Smooth muscle cell (in vitro differentiated cells): ENCODE measurements around the gene CCDC32. TPM values are rescaled to one million over a fixed set of nuclear protein-coding genes. Genes with fewer than 3 reads are reported as not detected.

Source experiments
- DNase-seq: peaks from one replicate; lab custom pipeline; 2025; ENCODE audit not compliant: unreplicated experiment; lab: John Stamatoyannopoulos, UW
- H2AFZ ChIP-seq: fragments of 200-600 bp; sonication (generic); 2 replicates; pipeline ENCODE4 v1.6.0; 2016; ENCODE audit warnings: antibody characterized with exemption, low read depth, mild to moderate bottlenecking
- H3F3A ChIP-seq: fragments of 200-600 bp; sonication (generic); 2 replicates; pipeline ENCODE4 v1.6.0; 2017; ENCODE audit warnings: antibody characterized with exemption, low read depth
- H3K27ac ChIP-seq: fragments of 200-600 bp; sonication (generic); 2 replicates; pipeline ENCODE4 v1.5.1; 2016; ENCODE audit warnings: low read depth, mild to moderate bottlenecking
- H3K27me3 ChIP-seq: fragments of 200-600 bp; sonication (generic); 2 replicates; pipeline ENCODE4 v1.6.1; 2016; ENCODE audit warnings: low read depth, mild to moderate bottlenecking
- H3K36me3 ChIP-seq: fragments of 200-600 bp; sonication (generic); 2 replicates; pipeline ENCODE4 v1.5.1; 2016; ENCODE audit warnings: low read depth
- H3K4me1 ChIP-seq: fragments of 200-600 bp; sonication (generic); 2 replicates; pipeline ENCODE4 v1.5.1; 2016; ENCODE audit warnings: low read depth
- H3K4me2 ChIP-seq: fragments of 200-600 bp; sonication (generic); 2 replicates; pipeline ENCODE4 v1.6.0; 2016; ENCODE audit warnings: mild to moderate bottlenecking
- H3K4me3 ChIP-seq: fragments of 200-600 bp; sonication (generic); 2 replicates; pipeline ENCODE4 v1.5.1; 2016; ENCODE audit warnings: mild to moderate bottlenecking
- H3K79me2 ChIP-seq: fragments of 200-600 bp; sonication (generic); 2 replicates; pipeline ENCODE4 v1.6.0; 2016; ENCODE audit warnings: low read depth, mild to moderate bottlenecking
- H3K9ac ChIP-seq: fragments of 200-600 bp; sonication (generic); 2 replicates; pipeline ENCODE4 v1.6.0; 2016; ENCODE audit warnings: low read depth
- H3K9me3 ChIP-seq: fragments of 200-600 bp; sonication (generic); replicated peaks from 2 replicates; pipeline ENCODE4 v1.5.1; 2016; ENCODE audit warnings: low read depth
- H4K20me1 ChIP-seq: fragments of 200-600 bp; sonication (generic); 2 replicates; pipeline ENCODE4 v1.6.0; 2016; ENCODE audit warnings: low read depth
- CTCF ChIP-seq: fragments of 200-600 bp; sonication (generic); IDR thresholded peaks from 2 replicates; pipeline ENCODE4 v1.5.1; 2017; ENCODE audit warnings: borderline replicate concordance, mild to moderate bottlenecking, antibody characterized with exemption; ENCODE audit not compliant: insufficient read depth, poor library complexity, severe bottlenecking
- WGBS: methylation state at CpG from one replicate; pipeline ENCODE4 v1.1.7; 2016; ENCODE audit warnings: low lambda C conversion rate; 5-methylcytosine and 5-hydroxymethylcytosine counted together
- polyA plus RNA-seq: library from polyadenylated mRNA; unstranded; fragments of >200 nt; fragmentation: Nextera tagmentation; extraction: Ambion mirVana; gene quantifications from 2 replicates; pipeline ENCODE4 v1.2.1, GENCODE V29; 2016
- total RNA-seq: library from RNA; depleted of rRNA; stranded (reverse); fragments of >200 nt; gene quantifications from 2 replicates; pipeline ENCODE4 v1.2.3, GENCODE V29; 2014

The CCDC32 gene
- total and polyA plus RNA-seq, 2 experiments from 2014 or later: 16.2 to 20.6 TPM

GRCh38 chr15:40595219-40595618 is 30.4 kb upstream of the CCDC32 start:
- Histone ChIP-seq H4K20me1 (no peaks in the 10 kb centered on the region), H3K27ac (no peak overlapping the region), H3K79me2 (peaks cover 35% of the 10 kb centered on the region), H3K4me3 (peak overlapping the region; percentile 98), H3K36me3 (no peaks in the 10 kb centered on the region), H3K4me2 (peak overlapping the region; percentile 92), H3F3A (no peaks in the 10 kb centered on the region), H3K9me3 (no peaks in the 10 kb centered on the region), H2AFZ (peak overlapping the region; percentile 99), H3K9ac (peak overlapping the region; percentile 98), H3K4me1 (peaks cover 11% of the 10 kb centered on the region), H3K27me3 (no peaks in the 10 kb centered on the region)
- 50% methylated on average over 5 of the region's 5 CpGs for WGBS
- DNase-seq: no peak
- no peak for TF ChIP-seq CTCF

- H3K9ac ChIP-seq: peak overlapping the region; percentile 98
- H3K79me2 ChIP-seq: peaks cover 35% of the 10 kb centered on the region
- H3F3A ChIP-seq: no peaks in the 10 kb centered on the region
- H3K4me3 ChIP-seq: peak overlapping the region; percentile 98
- H3K4me1 ChIP-seq: peaks cover 11% of the 10 kb centered on the region
- DNase-seq: no peak
- H3K27ac ChIP-seq: peak overlapping the region; percentile 97
- peak overlapping the region; percentile 99 for H2AFZ ChIP-seq
- no peaks in the 10 kb centered on the region for H3K9me3 ChIP-seq
- TF ChIP-seq CTCF: no peak
- WGBS: under 1% methylated on average over 25 of the region's 31 CpGs
- no peaks in the 10 kb centered on the region for H4K20me1 ChIP-seq
- H3K27me3 ChIP-seq: no peaks in the 10 kb centered on the region
- peak overlapping the region; percentile 92 for H3K4me2 ChIP-seq
- H3K36me3 ChIP-seq: no peaks in the 10 kb centered on the region
These were observed 29.6 kb upstream of the CCDC32 start for GRCh38 chr15:40594429-40594836.

GRCh38 chr15:40593588-40594428 is 29.0 kb upstream of the CCDC32 start, which contains the start of gene KNL1:
Gene KNL1, plus strand, starts transcription at chr15:40594249. Its CDS starts 8,683 bp downstream, at chr15:40602932.
- H2AFZ ChIP-seq: peak within 1 kb of the TSS; percentile 99
- H3K79me2 ChIP-seq: peaks cover 30% of the 10 kb centered on the region
- H3K36me3 ChIP-seq: no peaks in the 10 kb centered on the region
- peak within 1 kb of the TSS; percentile 97 for H3K27ac ChIP-seq
- H3K4me3 ChIP-seq: peak within 1 kb of the TSS; percentile 98
- 4% methylated on average over 41 of the region's 41 CpGs for WGBS
- no peaks in the 10 kb centered on the region for H3K9me3 ChIP-seq
- H3K4me2 ChIP-seq: peak within 1 kb of the TSS; percentile 92
- no peaks in the 10 kb centered on the region for H4K20me1 ChIP-seq
- H3K9ac ChIP-seq: peak within 1 kb of the TSS; percentile 98
- peak; percentile 95 for DNase-seq
- peaks cover 11% of the 10 kb centered on the region for H3K4me1 ChIP-seq
- H3K27me3 ChIP-seq: no peaks in the 10 kb centered on the region
- no peak for TF ChIP-seq CTCF
- no peaks in the 10 kb centered on the region for H3F3A ChIP-seq

- 98% methylated on average over 2 of the region's 2 CpGs for WGBS
- H3K36me3 ChIP-seq: no peaks in the 10 kb centered on the region
- H3K9ac ChIP-seq: no peak overlapping the region
- H2AFZ ChIP-seq: peak overlapping the region; percentile 34
- no peaks in the 10 kb centered on the region for H3K9me3 ChIP-seq
- peak overlapping the region; percentile 92 for H3K4me2 ChIP-seq
- H4K20me1 ChIP-seq: no peaks in the 10 kb centered on the region
- H3F3A ChIP-seq: no peaks in the 10 kb centered on the region
- no peak for DNase-seq
- H3K79me2 ChIP-seq: peaks cover 25% of the 10 kb centered on the region
- H3K27me3 ChIP-seq: no peaks in the 10 kb centered on the region
- peak overlapping the region; percentile 98 for H3K4me3 ChIP-seq
- TF ChIP-seq CTCF: no peak
- no peak overlapping the region for H3K27ac ChIP-seq
- H3K4me1 ChIP-seq: peaks cover 11% of the 10 kb centered on the region
These were observed 28.3 kb upstream of the CCDC32 start for GRCh38 chr15:40593165-40593564.
